K562 (cell line): ENCODE measurements around the gene CRKL. TPM values are rescaled to one million over a fixed set of nuclear protein-coding genes. Genes with fewer than 3 reads are reported as not detected.

ENCODE experiments used
- ATAC-seq: fragments of 200-7000 bp; cut with Tn5 transposase; 3 replicates; pipeline ENCODE4 v1.9.1; 2020; ENCODE audit warnings: moderate library complexity
- BruUV-seq: library from RNA; stranded (reverse); fragments of 400-500 nt; replicated peaks from 2 replicates; lab custom pipeline; 2021; lab: Mats Ljungman, UMichigan
- CTCF ChIA-PET: fragments of 300-600 bp; formaldehyde crosslinking; extraction: SDS; loops from one replicate; lab custom pipeline; 2021; ENCODE audit warnings: low intra/inter-chr PET ratio; lab: Yijun Ruan, JAX
- POLR2A ChIA-PET: fragments of 300-600, 350-650 bp; sonication (Branson Sonifier 250); formaldehyde crosslinking; extraction: SDS; loops from one replicate; lab custom pipeline; 2021; ENCODE audit warnings: antibody characterized with exemption, inconsistent platforms; lab: Yijun Ruan, JAX
- DNase-seq, 4 experiments: peaks; one replicate each; pipeline versions ENCODE4 v3.0.0 to v3.0.0-alpha.2; 2011 to 2018; ENCODE audit warnings: low spot score in 3 of 4, mixed read lengths in 3 of 4; ENCODE audit errors: extremely low read depth in 1 of 4
- FAIRE-seq: peaks from 2 replicates; lab custom pipeline; 2011; peaks lifted over from hg19 to GRCh38; lab: Jason Lieb, UNC
- H2AFZ ChIP-seq: 2 replicates; pipeline ENCODE4 v1.6.0; 2011; ENCODE audit warnings: low read depth, low read length, control low read depth, inconsistent platforms
- H3K27ac ChIP-seq: fragments of 200-600 bp; 3 replicates; pipeline ENCODE4 v1.8.0; 2011; ENCODE audit warnings: low read depth, mild to moderate bottlenecking, control low read depth, inconsistent platforms, low read length, moderate library complexity, mixed read lengths; ENCODE audit errors: extremely low read depth
- H3K27me3 ChIP-seq, 2 experiments: fragments of 300-600 bp in 1 of 2; 2 replicates in 1 of 2; 3 replicates in 1 of 2; pipeline versions ENCODE4 v1.6.0 to v1.8.0; 2011; ENCODE audit warnings: inconsistent platforms in 2 of 2, low read length in 2 of 2, mild to moderate bottlenecking in 1 of 2, mixed read lengths in 1 of 2, moderate library complexity in 1 of 2; ENCODE audit not compliant: control insufficient read depth in 2 of 2, insufficient read depth in 2 of 2
- H3K36me3 ChIP-seq: fragments of 300-600 bp; 3 replicates; pipeline ENCODE4 v1.8.0; 2011; ENCODE audit warnings: mild to moderate bottlenecking, low read length, inconsistent platforms; ENCODE audit not compliant: control insufficient read depth, insufficient read depth
- H3K4me1 ChIP-seq, 2 experiments: fragments of 200-600 bp in 1 of 2; replicated peaks in 1 of 2; 2 replicates in 1 of 2; 3 replicates in 1 of 2; pipeline versions ENCODE4 v1.5.1 to v1.8.0; 2011; ENCODE audit warnings: inconsistent platforms in 2 of 2, low read length in 2 of 2, mild to moderate bottlenecking in 1 of 2, mixed read lengths in 1 of 2, moderate library complexity in 1 of 2; ENCODE audit not compliant: control insufficient read depth in 2 of 2, insufficient read depth in 2 of 2
- H3K4me2 ChIP-seq: 2 replicates; pipeline ENCODE4 v1.6.1; 2011; ENCODE audit warnings: low read length, control low read depth, inconsistent platforms, mixed read lengths; ENCODE audit not compliant: insufficient read depth
- H3K4me3 ChIP-seq: fragments of 200-600 bp; sonication (generic), shearing (Covaris generic); 2 replicates; pipeline ENCODE4 v1.5.1; 2016; ENCODE audit warnings: control low read depth, inconsistent platforms
- H3K79me2 ChIP-seq: fragments of 200-600 bp; 3 replicates; pipeline ENCODE4 v1.8.0; 2011; ENCODE audit warnings: low read length, inconsistent platforms; ENCODE audit not compliant: control insufficient read depth, insufficient read depth
- H3K9ac ChIP-seq, 2 experiments: 2 replicates each; pipeline versions ENCODE4 v1.6.0 to v1.6.1; 2011; ENCODE audit warnings: low read depth in 2 of 2, low read length in 2 of 2, control low read depth in 1 of 2, inconsistent platforms in 1 of 2, mild to moderate bottlenecking in 1 of 2, mixed read lengths in 1 of 2; ENCODE audit not compliant: insufficient read depth in 1 of 2
- H3K9me1 ChIP-seq: one replicate; pipeline ENCODE4 v1.6.0; 2011; ENCODE audit warnings: inconsistent platforms, mild to moderate bottlenecking, low read length, moderate library complexity; ENCODE audit not compliant: control insufficient read depth, insufficient read depth
- H3K9me3 ChIP-seq: replicated peaks from 2 replicates; pipeline ENCODE4 v1.5.1; 2011; ENCODE audit warnings: low read depth, low read length, inconsistent platforms; ENCODE audit not compliant: control insufficient read depth, insufficient read depth
- H4K20me1 ChIP-seq: replicated peaks from 2 replicates; pipeline ENCODE4 v1.6.1; 2011; ENCODE audit warnings: low read length, inconsistent platforms, mixed read lengths; ENCODE audit not compliant: control insufficient read depth, insufficient read depth
- DIDO1 ChIP-seq: fragments of 450-650 bp; IDR thresholded peaks from 2 replicates; pipeline ENCODE4 v1.6.1; 2016; ENCODE audit warnings: low read depth, missing biosample characterization, missing genetic modification characterization
- DLX4 ChIP-seq: fragments of 250-450 bp; sonication (Bioruptor Pico); IDR thresholded peaks from 2 replicates; pipeline ENCODE4 v1.6.1; 2021; ENCODE audit warnings: mild to moderate bottlenecking
- FOXP4 ChIP-seq: sonication (generic); formaldehyde crosslinking; IDR thresholded peaks from 2 replicates; pipeline ENCODE4 v1.8.0; 2022; ENCODE audit warnings: mild to moderate bottlenecking, missing genetic modification reagents, borderline replicate concordance
- MED1 ChIP-seq: sonication (generic); formaldehyde crosslinking; IDR thresholded peaks from 2 replicates; pipeline ENCODE4 v1.8.1; 2023; ENCODE audit warnings: missing genetic modification reagents, borderline replicate concordance
- MGA ChIP-seq: fragments of 450-650 bp; IDR thresholded peaks from 2 replicates; pipeline ENCODE4 v1.6.1; 2016; ENCODE audit warnings: mild to moderate bottlenecking, moderate library complexity
- ZFX ChIP-seq: sonication (generic); formaldehyde crosslinking; IDR thresholded peaks from 2 replicates; pipeline ENCODE4 v1.8.0; 2022; ENCODE audit warnings: mild to moderate bottlenecking, missing genetic modification reagents, moderate library complexity
- ZNF551 ChIP-seq: fragments of 250-450 bp; sonication (Bioruptor Pico); IDR thresholded peaks from 2 replicates; pipeline ENCODE4 v1.5.0; 2021; ENCODE audit warnings: mild to moderate bottlenecking, moderate library complexity
- WGBS: fragments of 100-300 bp; shearing (Covaris generic); methylation state at CpG from one replicate; pipeline ENCODE4 v1.1.6; 2016; ENCODE audit warnings: low coverage, mixed read lengths; ENCODE audit not compliant: insufficient coverage; ENCODE audit errors: missing lambda C conversion rate; 5-methylcytosine and 5-hydroxymethylcytosine counted together
- in situ Hi-C: fragments of 300-500 bp; cut with MboI; formaldehyde crosslinking; loops from 4 replicates; pipeline ENCODE4 v1.15.0; 2018; ENCODE audit warnings: inconsistent platforms, mixed read lengths
- intact Hi-C: fragments of 100-400 bp; cut with micrococcal nuclease; formaldehyde crosslinking; loops from 2 replicates; pipeline ENCODE4 v1.14.2; 2022
- polyA plus RNA-seq, 8 experiments: library from polyadenylated mRNA; depleted of rRNA in 4 of 8; stranded (reverse) in 5 of 8; unstranded in 3 of 8; fragments of >200 nt; fragmentation: Nextera tagmentation in 2 of 8; fragmentation: Illumina TruSeq in 1 of 8; extraction: Ambion mirVana in 2 of 8; extraction: Trizol in 1 of 8; gene quantifications; 2 replicates each; pipeline versions ENCODE4 v1.2.1 to v1.2.3, GENCODE V29; 2011 to 2014; ENCODE audit warnings: inconsistent platforms in 1 of 8, missing spikeins in 1 of 8
- total RNA-seq, 7 experiments: library from RNA; depleted of rRNA in 6 of 7; stranded (reverse); fragments of >200 nt in 6 of 7; fragmentation: Illumina TruSeq in 2 of 7; extraction: Trizol in 2 of 7; gene quantifications; 2 replicates each; pipeline versions ENCODE4 v1.2.1 to v1.2.3, GENCODE V29; 2011 to 2021; ENCODE audit warnings: low replicate concordance in 1 of 7

CRKL gene
- total and polyA plus RNA-seq, 9 of the 15 experiments (the other 6 are each of a cell fraction or from before 2014, with no cell fraction given) = 100 to 263 (median 124) TPM

GRCh38 chr22:20930004-20930403 is 12.8 kb downstream of the CRKL start:
- in situ Hi-C loops = no loop called here
- Histone ChIP-seq H3K9ac (no peak overlapping the region), H3K27ac (no peak overlapping the region), H3K4me1 (peaks cover 13 to 16% of the 10 kb centered on the region in 2 experiments; a peak in 4 of 5 replicates), H3K9me1 (peaks cover 13% of the 10 kb centered on the region), H3K36me3 (peaks cover 80% of the 10 kb centered on the region), H3K79me2 (peaks cover 99% of the 10 kb centered on the region), H2AFZ (no peak overlapping the region), H3K27me3 (no peaks in the 10 kb centered on the region), H4K20me1 (peaks cover 74% of the 10 kb centered on the region), H3K4me2 (no peak overlapping the region), H3K9me3 (no peaks in the 10 kb centered on the region), H3K4me3 (no peak overlapping the region)
- WGBS = 98% methylated on average over 1 of the region's 1 CpG
- ChIA-PET POLR2A (interaction anchor here (0.6 to 64.4 kb wide), 5 partner anchors 12 to 160 kb away, joined by 3 to 1556 read pairs (median 3); partner anchors contain the start of genes AIFM3, CRKL and LZTR1), CTCF (no interaction called here)
- no peak for FAIRE-seq
- intact Hi-C loops = loop anchor here (5.0 kb wide), 1 partner anchor 52 kb away; the partner anchor contains the start of gene LZTR1
- no peak for ATAC-seq
- peak in 1 of 4 experiments; percentile 34 for DNase-seq
- no TSS peak for BruUV-seq
- TF ChIP-seq ZFX (CRISPR knock-in tag) = peak; percentile 26; the same call in 1 of the 2 replicates
- peak; percentile 71; the same call in 1 of the 2 replicates for TF ChIP-seq DLX4
- 0 out of 2 replicates have a peak, but pooled peaks have one; percentile 43 for TF ChIP-seq MED1
- TF ChIP-seq MGA = no peak
- no peak for TF ChIP-seq DIDO1 (tag)
- TF ChIP-seq ZNF551 = 0 out of 2 replicates have a peak, but pooled peaks have one; percentile 40
- TF ChIP-seq FOXP4 = peak; percentile 20; the same call in 1 of the 2 replicates
